GM12891 (cell line): ENCODE measurements around the gene FLT1.

Source experiments
- DNase-seq: peaks from one replicate; pipeline ENCODE4 v3.0.0; 2011; ENCODE audit warnings: low spot score; ENCODE audit not compliant: insufficient read length
- FAIRE-seq: peaks from 2 replicates; lab custom pipeline; 2011; peaks lifted over from hg19 to GRCh38; lab: Jason Lieb, UNC
- PAX5 ChIP-seq: IDR thresholded peaks from 2 replicates; pipeline ENCODE4 v1.6.1; 2011; ENCODE audit warnings: low read length, moderate library complexity, mild to moderate bottlenecking; ENCODE audit not compliant: insufficient read depth, severe bottlenecking
- POLR2A ChIP-seq: IDR thresholded peaks from 2 replicates; pipeline ENCODE4 v1.6.1; 2011; ENCODE audit warnings: low read depth, low read length, control low read depth
- POLR2AphosphoS5 ChIP-seq: IDR thresholded peaks from 2 replicates; pipeline ENCODE4 v1.6.1; 2011; ENCODE audit warnings: low read depth, low read length, control low read depth
- POU2F2 ChIP-seq: IDR thresholded peaks from 2 replicates; pipeline ENCODE4 v1.6.1; 2011; ENCODE audit warnings: low read depth, mild to moderate bottlenecking, control low read depth, low read length, moderate library complexity
- SPI1 ChIP-seq: IDR thresholded peaks from 2 replicates; pipeline ENCODE4 v1.6.1; 2011; ENCODE audit warnings: low read depth, low read length, control low read depth
- TAF1 ChIP-seq: IDR thresholded peaks from 2 replicates; pipeline ENCODE4 v1.6.1; 2011; ENCODE audit warnings: low read depth, low read length, control low read depth

The FLT1 gene

DNA sequence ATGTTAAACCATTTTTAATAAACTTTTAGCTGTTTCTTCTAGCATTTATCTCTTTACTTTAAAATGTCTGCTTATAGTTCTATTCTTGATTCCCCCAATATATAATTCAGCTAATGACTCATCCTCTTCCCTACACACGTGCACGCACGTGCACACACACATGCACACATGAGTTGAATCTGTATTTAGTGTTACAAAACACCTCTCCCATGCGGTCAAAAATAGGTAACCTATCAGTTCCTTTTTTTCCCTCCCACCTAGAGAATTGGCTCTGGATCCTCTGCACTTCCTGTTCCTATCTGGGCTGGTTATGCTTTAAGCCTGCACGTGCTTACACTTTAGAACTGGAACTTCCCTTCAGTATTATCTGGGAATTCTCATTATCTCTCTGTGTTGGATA is 212.5 kb downstream of the FLT1 start:
- FAIRE-seq (peak; percentile 20), DNase-seq (no peak)
- TF ChIP-seq PAX5 (no peak), POLR2AphosphoS5 (no peak), SPI1 (peak; percentile 81)

DNA sequence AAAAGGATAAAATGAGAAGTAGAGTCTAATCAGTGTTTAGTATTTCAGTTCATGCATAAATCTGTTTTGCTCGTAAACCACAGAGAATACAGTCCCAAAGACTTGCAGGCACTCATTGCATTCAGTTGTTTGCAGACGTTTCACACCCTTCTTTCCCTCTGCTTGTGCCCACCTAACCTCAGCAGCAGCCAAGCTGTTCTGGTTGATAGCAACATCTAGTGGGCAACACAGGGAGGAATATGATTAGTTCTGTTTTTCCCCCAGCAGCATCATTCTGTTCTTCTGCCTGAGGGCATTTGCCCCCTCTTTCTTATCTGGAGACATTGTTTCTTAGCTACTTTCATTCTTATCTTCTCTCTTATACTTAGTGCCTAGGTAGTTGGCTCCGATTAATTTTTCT is 221.0 kb downstream of the FLT1 start:
- no peak for TF ChIP-seq TAF1
- TF ChIP-seq POLR2AphosphoS5: no peak
- TF ChIP-seq SPI1: no peak
- no peak for TF ChIP-seq POU2F2
- no peak for TF ChIP-seq POLR2A
- no peak for TF ChIP-seq PAX5
- no peak for DNase-seq
- FAIRE-seq: peak; percentile 50

DNA sequence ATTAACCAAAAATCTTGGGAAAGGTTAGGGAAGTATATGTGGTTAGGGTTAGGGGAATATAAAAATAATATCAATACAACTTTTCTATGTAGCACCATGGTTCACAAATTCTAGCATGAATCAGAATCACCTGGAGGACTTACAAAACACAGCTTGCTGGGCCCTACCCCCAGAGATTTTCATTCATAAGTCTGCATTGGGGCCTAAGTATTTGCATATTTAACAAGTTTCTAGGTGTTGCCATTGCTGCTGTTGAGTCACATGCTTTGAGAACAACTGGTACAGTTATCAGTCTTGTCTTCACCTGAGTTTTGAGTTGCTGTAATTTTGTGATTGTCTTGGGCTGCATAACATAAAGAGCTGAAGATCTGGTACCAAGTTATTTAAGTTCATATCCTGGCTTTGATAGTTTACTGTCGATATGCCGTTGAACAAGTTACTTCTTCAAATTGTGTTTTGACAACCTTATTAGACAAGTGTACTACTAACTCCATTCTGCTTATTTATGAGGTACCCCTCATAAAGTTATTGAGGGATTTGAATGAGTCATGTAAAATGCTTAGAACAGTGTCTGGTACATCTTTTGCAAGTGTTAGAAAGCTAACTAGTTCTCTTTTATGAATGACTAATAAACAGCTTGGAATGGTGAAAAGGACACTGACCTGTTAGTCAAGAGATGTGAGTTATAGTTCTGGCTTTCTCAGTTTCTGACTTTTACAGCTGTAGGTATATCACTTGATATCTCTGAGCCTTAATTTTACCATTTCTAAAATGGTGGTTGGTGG is 223.7 kb downstream of the FLT1 start:
- no peak for TF ChIP-seq TAF1
- no peak for TF ChIP-seq SPI1
- TF ChIP-seq POLR2AphosphoS5: no peak
- TF ChIP-seq POLR2A: no peak
- TF ChIP-seq POU2F2: no peak
- TF ChIP-seq PAX5: no peak
- FAIRE-seq (peak; percentile 56), DNase-seq (no peak)

- FAIRE-seq: peak; percentile 97
- DNase-seq: peak; percentile 23
Observed at GRCh38 chr13:28268800-28269223, 226.1 kb downstream of the FLT1 start.

DNA sequence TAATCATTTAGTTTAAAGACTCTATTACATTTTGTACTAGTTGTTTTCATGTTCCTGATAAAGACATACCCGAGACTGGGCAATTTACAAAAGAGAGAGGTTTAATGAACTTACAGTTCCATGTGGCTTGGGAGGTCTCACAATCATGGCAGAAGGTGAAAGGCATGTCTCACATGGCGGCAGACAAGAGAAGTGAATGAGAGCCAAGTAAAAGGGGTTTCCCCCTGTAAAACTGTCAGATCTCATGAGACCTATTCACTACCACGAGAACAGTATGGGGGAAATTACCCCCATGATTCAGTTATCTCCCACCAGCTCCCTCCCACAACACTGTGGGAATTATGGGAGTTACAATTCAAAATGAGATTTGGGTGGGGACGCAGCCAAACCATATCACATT is 227.4 kb downstream of the FLT1 start:
- peak; percentile 35 for FAIRE-seq
- no peak for TF ChIP-seq TAF1
- TF ChIP-seq POLR2A: no peak
- TF ChIP-seq POU2F2: no peak
- no peak for TF ChIP-seq POLR2AphosphoS5
- no peak for TF ChIP-seq PAX5
- TF ChIP-seq SPI1: no peak
- DNase-seq: no peak

More at GRCh38 chr13:28268800-28269223, 226.1 kb downstream of the FLT1 start:
- TF ChIP-seq SPI1 (peak; percentile 48; the same call in 1 of the 2 replicates), POU2F2 (peak; percentile 54), POLR2A (no peak)

GRCh38 chr13:28258417-28258816 is 236.5 kb downstream of the FLT1 start:
- TF ChIP-seq SPI1 (0 out of 2 replicates have a peak, but pooled peaks have one; percentile 7), PAX5 (no peak)
- no peak for DNase-seq
- FAIRE-seq: no peak

GRCh38 chr13:28257305-28257704 is 237.6 kb downstream of the FLT1 start:
- FAIRE-seq: no peak
- TF ChIP-seq PAX5: no peak
- TF ChIP-seq POLR2AphosphoS5: no peak
- TF ChIP-seq POU2F2: no peak
- no peak for TF ChIP-seq SPI1
- TF ChIP-seq POLR2A: no peak
- no peak for TF ChIP-seq TAF1
- no peak for DNase-seq

DNA sequence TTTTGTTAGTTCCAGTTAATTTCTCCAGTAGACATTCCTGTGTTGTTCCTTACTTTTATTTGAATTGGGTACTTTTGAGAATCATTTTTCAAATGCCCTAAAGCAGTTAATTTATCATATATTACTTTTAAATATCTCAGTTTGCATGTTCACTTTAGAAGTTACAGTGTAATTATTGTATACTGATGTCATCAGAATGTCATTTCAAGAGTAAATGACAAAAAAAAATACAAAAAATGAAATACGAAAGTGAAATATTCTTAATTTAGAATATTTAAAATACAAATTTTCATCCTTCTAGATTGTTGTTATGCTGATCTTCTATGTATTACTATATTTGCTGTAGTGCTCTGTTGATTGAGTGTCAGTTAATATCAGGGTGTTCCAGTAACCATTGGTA is 242.4 kb downstream of the FLT1 start:
- no peak for FAIRE-seq

DNA sequence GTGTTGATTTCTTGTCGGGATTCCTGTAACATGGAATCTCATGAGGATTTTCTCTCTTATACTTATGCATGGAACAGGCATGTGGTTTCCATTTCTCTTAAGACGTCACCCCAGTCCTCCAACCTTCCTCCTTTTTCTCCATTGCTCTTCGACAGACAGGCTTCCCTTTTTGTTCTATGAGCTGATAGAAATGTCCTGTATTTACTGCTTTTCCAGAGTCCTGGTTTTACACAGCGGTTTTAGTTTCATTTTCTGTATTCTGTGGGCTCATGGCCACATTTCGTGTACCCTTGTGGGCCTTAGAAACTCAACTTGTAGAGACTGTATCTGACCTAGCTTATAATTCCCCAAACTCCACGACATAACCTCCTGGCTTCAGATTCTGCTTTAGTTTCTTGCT is 243.5 kb downstream of the FLT1 start:
- DNase-seq (no peak), FAIRE-seq (no peak)
- no peak for TF ChIP-seq PAX5

More for the DNA sequence above, 242.4 kb downstream of the FLT1 start:
- no peak for DNase-seq
- TF ChIP-seq POU2F2 (no peak), POLR2A (no peak), TAF1 (no peak), SPI1 (no peak), PAX5 (no peak), POLR2AphosphoS5 (no peak)

DNA sequence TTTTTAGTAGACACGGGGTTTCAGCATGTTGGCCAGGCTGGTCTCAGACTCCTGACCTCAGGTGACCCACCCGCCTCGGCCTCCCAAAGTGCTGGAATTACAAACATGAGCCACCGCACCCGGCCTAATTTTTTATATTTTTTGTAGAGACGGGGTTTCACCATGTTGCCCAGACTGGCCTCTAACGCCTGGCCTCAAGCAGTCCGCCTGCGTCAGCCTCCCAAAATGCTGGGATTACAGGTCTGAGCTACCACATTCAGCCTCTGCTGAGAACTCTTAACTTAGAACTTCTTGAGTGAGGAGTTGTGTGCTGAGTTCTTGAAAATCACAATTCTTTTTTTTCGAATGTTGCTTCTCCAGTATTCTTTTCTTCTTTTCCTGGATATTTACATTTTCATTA is 244.4 kb downstream of the FLT1 start:
- DNase-seq: no peak
- no peak for TF ChIP-seq SPI1
- no peak for TF ChIP-seq POLR2A
- TF ChIP-seq TAF1: no peak
- TF ChIP-seq PAX5: no peak
- no peak for TF ChIP-seq POLR2AphosphoS5
- TF ChIP-seq POU2F2: no peak
- FAIRE-seq: no peak
